K562 (cell line): ENCODE measurements around the gene DDC. TPM values are rescaled to one million over a fixed set of nuclear protein-coding genes. Genes with fewer than 3 reads are reported as not detected.
A peak's percentile ranks its signal among the peaks of the same experiment; 100 is the strongest.

Experiments used
- ATAC-seq: fragments of 200-7000 bp; cut with Tn5 transposase; 3 replicates; pipeline ENCODE4 v1.9.1; 2020; ENCODE audit warnings: moderate library complexity
- BruUV-seq: library from RNA; stranded (reverse); fragments of 400-500 nt; replicated peaks from 2 replicates; lab custom pipeline; 2021; lab: Mats Ljungman, UMichigan
- CTCF ChIA-PET: fragments of 300-600 bp; formaldehyde crosslinking; extraction: SDS; loops from one replicate; lab custom pipeline; 2021; ENCODE audit warnings: low intra/inter-chr PET ratio; lab: Yijun Ruan, JAX
- POLR2A ChIA-PET: fragments of 300-600, 350-650 bp; sonication (Branson Sonifier 250); formaldehyde crosslinking; extraction: SDS; loops from one replicate; lab custom pipeline; 2021; ENCODE audit warnings: antibody characterized with exemption, inconsistent platforms; lab: Yijun Ruan, JAX
- DNase-seq, 4 experiments: peaks; one replicate each; pipeline versions ENCODE4 v3.0.0 to v3.0.0-alpha.2; 2011 to 2018; ENCODE audit warnings: low spot score in 3 of 4, mixed read lengths in 3 of 4; ENCODE audit errors: extremely low read depth in 1 of 4
- FAIRE-seq: peaks from 2 replicates; lab custom pipeline; 2011; peaks lifted over from hg19 to GRCh38; lab: Jason Lieb, UNC
- H2AFZ ChIP-seq: 2 replicates; pipeline ENCODE4 v1.6.0; 2011; ENCODE audit warnings: low read depth, low read length, control low read depth, inconsistent platforms
- H3K27ac ChIP-seq: fragments of 200-600 bp; 3 replicates; pipeline ENCODE4 v1.8.0; 2011; ENCODE audit warnings: low read depth, mild to moderate bottlenecking, control low read depth, inconsistent platforms, low read length, moderate library complexity, mixed read lengths; ENCODE audit errors: extremely low read depth
- H3K27me3 ChIP-seq, 2 experiments: fragments of 300-600 bp in 1 of 2; 2 replicates in 1 of 2; 3 replicates in 1 of 2; pipeline versions ENCODE4 v1.6.0 to v1.8.0; 2011; ENCODE audit warnings: inconsistent platforms in 2 of 2, low read length in 2 of 2, mild to moderate bottlenecking in 1 of 2, mixed read lengths in 1 of 2, moderate library complexity in 1 of 2; ENCODE audit not compliant: control insufficient read depth in 2 of 2, insufficient read depth in 2 of 2
- H3K36me3 ChIP-seq: fragments of 300-600 bp; 3 replicates; pipeline ENCODE4 v1.8.0; 2011; ENCODE audit warnings: mild to moderate bottlenecking, low read length, inconsistent platforms; ENCODE audit not compliant: control insufficient read depth, insufficient read depth
- H3K4me1 ChIP-seq, 2 experiments: fragments of 200-600 bp in 1 of 2; replicated peaks in 1 of 2; 2 replicates in 1 of 2; 3 replicates in 1 of 2; pipeline versions ENCODE4 v1.5.1 to v1.8.0; 2011; ENCODE audit warnings: inconsistent platforms in 2 of 2, low read length in 2 of 2, mild to moderate bottlenecking in 1 of 2, mixed read lengths in 1 of 2, moderate library complexity in 1 of 2; ENCODE audit not compliant: control insufficient read depth in 2 of 2, insufficient read depth in 2 of 2
- H3K4me2 ChIP-seq: 2 replicates; pipeline ENCODE4 v1.6.1; 2011; ENCODE audit warnings: low read length, control low read depth, inconsistent platforms, mixed read lengths; ENCODE audit not compliant: insufficient read depth
- H3K4me3 ChIP-seq: fragments of 200-600 bp; sonication (generic), shearing (Covaris generic); 2 replicates; pipeline ENCODE4 v1.5.1; 2016; ENCODE audit warnings: control low read depth, inconsistent platforms
- H3K79me2 ChIP-seq: fragments of 200-600 bp; 3 replicates; pipeline ENCODE4 v1.8.0; 2011; ENCODE audit warnings: low read length, inconsistent platforms; ENCODE audit not compliant: control insufficient read depth, insufficient read depth
- H3K9ac ChIP-seq, 2 experiments: 2 replicates each; pipeline versions ENCODE4 v1.6.0 to v1.6.1; 2011; ENCODE audit warnings: low read depth in 2 of 2, low read length in 2 of 2, control low read depth in 1 of 2, inconsistent platforms in 1 of 2, mild to moderate bottlenecking in 1 of 2, mixed read lengths in 1 of 2; ENCODE audit not compliant: insufficient read depth in 1 of 2
- H3K9me1 ChIP-seq: one replicate; pipeline ENCODE4 v1.6.0; 2011; ENCODE audit warnings: inconsistent platforms, mild to moderate bottlenecking, low read length, moderate library complexity; ENCODE audit not compliant: control insufficient read depth, insufficient read depth
- H3K9me3 ChIP-seq: replicated peaks from 2 replicates; pipeline ENCODE4 v1.5.1; 2011; ENCODE audit warnings: low read depth, low read length, inconsistent platforms; ENCODE audit not compliant: control insufficient read depth, insufficient read depth
- H4K20me1 ChIP-seq: replicated peaks from 2 replicates; pipeline ENCODE4 v1.6.1; 2011; ENCODE audit warnings: low read length, inconsistent platforms, mixed read lengths; ENCODE audit not compliant: control insufficient read depth, insufficient read depth
- BRD9 ChIP-seq: fragments of 450-650 bp; IDR thresholded peaks from 2 replicates; pipeline ENCODE4 v1.6.1; 2018; ENCODE audit warnings: low read depth; ENCODE audit not compliant: partially characterized antibody
- CBFA2T2 ChIP-seq: fragments of 450-650 bp; conservative IDR thresholded peaks from 2 replicates; pipeline ENCODE4 v1.6.1; 2017; ENCODE audit warnings: mild to moderate bottlenecking
- CCAR2 ChIP-seq: fragments of 200-400 bp; formaldehyde crosslinking; IDR thresholded peaks from 2 replicates; pipeline ENCODE4 v1.6.1; 2017; ENCODE audit warnings: mild to moderate bottlenecking, low read depth, low read length
- GABPA ChIP-seq: fragments of 200-800 bp; sonication (Bioruptor generic); conservative IDR thresholded peaks from 2 replicates; pipeline ENCODE4 v1.6.1; 2016; ENCODE audit warnings: low read depth, missing genetic modification characterization, missing compliant biosample characterization
- HDAC8 ChIP-seq: fragments of 450-650 bp; IDR thresholded peaks from 2 replicates; pipeline ENCODE4 v1.6.1; 2016; ENCODE audit warnings: mild to moderate bottlenecking, missing genetic modification characterization, moderate library complexity, missing compliant biosample characterization
- JUNB ChIP-seq: fragments of 450-650 bp; formaldehyde crosslinking; conservative IDR thresholded peaks from 2 replicates; pipeline ENCODE4 v1.4.0; 2020; ENCODE audit warnings: mild to moderate bottlenecking
- NUFIP1 ChIP-seq: fragments of 450-650 bp; IDR thresholded peaks from 2 replicates; pipeline ENCODE4 v1.6.1; 2018; ENCODE audit not compliant: partially characterized antibody
- SMARCA4 ChIP-seq: fragments of 450-650 bp; IDR thresholded peaks from 2 replicates; pipeline ENCODE4 v1.6.1; 2016
- ZKSCAN1 ChIP-seq: fragments of 150-350 bp; IDR thresholded peaks from 2 replicates; pipeline ENCODE4 v1.6.1; 2016; ENCODE audit warnings: low read depth, low read length
- ZNF589 ChIP-seq: fragments of 200-800 bp; sonication (Bioruptor generic); IDR thresholded peaks from 2 replicates; pipeline ENCODE4 v1.6.1; 2016; ENCODE audit warnings: low read depth, missing genetic modification characterization, missing compliant biosample characterization
- ZNF695 ChIP-seq: fragments of 450-650 bp; formaldehyde crosslinking; IDR thresholded peaks from 2 replicates; pipeline ENCODE4 v1.4.0; 2020; ENCODE audit warnings: mild to moderate bottlenecking, moderate library complexity
- ZNF830 ChIP-seq: fragments of 250-450 bp; sonication (Bioruptor Pico); IDR thresholded peaks from 2 replicates; pipeline ENCODE4 v1.5.0; 2021; ENCODE audit warnings: mild to moderate bottlenecking
- WGBS: fragments of 100-300 bp; shearing (Covaris generic); methylation state at CpG from one replicate; pipeline ENCODE4 v1.1.6; 2016; ENCODE audit warnings: low coverage, mixed read lengths; ENCODE audit not compliant: insufficient coverage; ENCODE audit errors: missing lambda C conversion rate; 5-methylcytosine and 5-hydroxymethylcytosine counted together
- in situ Hi-C: fragments of 300-500 bp; cut with MboI; formaldehyde crosslinking; loops from 4 replicates; pipeline ENCODE4 v1.15.0; 2018; ENCODE audit warnings: inconsistent platforms, mixed read lengths
- intact Hi-C: fragments of 100-400 bp; cut with micrococcal nuclease; formaldehyde crosslinking; loops from 2 replicates; pipeline ENCODE4 v1.14.2; 2022
- polyA plus RNA-seq, 8 experiments: library from polyadenylated mRNA; depleted of rRNA in 4 of 8; stranded (reverse) in 5 of 8; unstranded in 3 of 8; fragments of >200 nt; fragmentation: Nextera tagmentation in 2 of 8; fragmentation: Illumina TruSeq in 1 of 8; extraction: Ambion mirVana in 2 of 8; extraction: Trizol in 1 of 8; gene quantifications; 2 replicates each; pipeline versions ENCODE4 v1.2.1 to v1.2.3, GENCODE V29; 2011 to 2014; ENCODE audit warnings: inconsistent platforms in 1 of 8, missing spikeins in 1 of 8
- total RNA-seq, 7 experiments: library from RNA; depleted of rRNA in 6 of 7; stranded (reverse); fragments of >200 nt in 6 of 7; fragmentation: Illumina TruSeq in 2 of 7; extraction: Trizol in 2 of 7; gene quantifications; 2 replicates each; pipeline versions ENCODE4 v1.2.1 to v1.2.3, GENCODE V29; 2011 to 2021; ENCODE audit warnings: low replicate concordance in 1 of 7
- TF ChIP-seq, protein P1 (sequence below): fragments of 450-650 bp; formaldehyde crosslinking; conservative IDR thresholded peaks from 2 replicates; pipeline ENCODE4 v1.4.0; 2022; ENCODE audit warnings: mild to moderate bottlenecking, missing genetic modification characterization
- TF ChIP-seq, protein P2 (sequence below), 3 experiments: fragments of 200-800 bp in 1 of 3; fragments of 250-450 bp in 1 of 3; fragments of 450-650 bp in 1 of 3; sonication (Bioruptor Pico) in 1 of 3; sonication (Bioruptor generic) in 1 of 3; formaldehyde crosslinking in 1 of 3; IDR thresholded peaks; 2 replicates each; pipeline versions ENCODE4 v1.6.1 to v1.8.0; 2016 to 2022; ENCODE audit warnings: mild to moderate bottlenecking in 2 of 3, missing genetic modification characterization in 2 of 3, missing compliant biosample characterization in 1 of 3, moderate library complexity in 1 of 3
- TF ChIP-seq, protein P3 (sequence below): fragments of 450-650 bp; formaldehyde crosslinking; IDR thresholded peaks from 2 replicates; pipeline ENCODE4 v1.4.0; 2022; ENCODE audit warnings: mild to moderate bottlenecking, moderate library complexity

Gene DDC
- total and polyA plus RNA-seq, 9 of the 15 experiments (the other 6 are each of a cell fraction or from before 2014, with no cell fraction given), result not detected

DNA sequence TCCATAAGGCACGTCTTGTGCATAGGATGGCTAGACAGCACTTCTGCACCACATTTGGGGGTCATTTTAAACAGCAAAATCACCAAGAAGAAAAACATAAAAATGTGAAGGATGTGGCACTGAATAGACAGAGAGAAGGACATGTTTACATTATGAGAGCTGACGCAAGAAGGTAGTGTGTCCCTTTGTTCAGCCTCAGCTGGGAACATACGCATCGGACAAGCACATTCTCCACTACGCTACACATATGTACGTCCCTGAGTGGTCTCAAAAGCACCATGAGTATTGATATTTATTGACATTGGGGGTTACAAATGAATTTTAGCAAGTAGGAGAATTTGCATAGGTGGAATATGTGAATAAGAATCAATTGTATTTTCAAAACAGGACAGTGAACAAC lies 20.2 kb downstream of the DDC start:
- 21% methylated on average over 6 of the region's 6 CpGs for WGBS
- Histone ChIP-seq H3K4me2 (no peak overlapping the region), H3K27ac (no peak overlapping the region), H3K27me3 (peaks cover 12 to 29% of the 10 kb centered on the region in 2 experiments; a peak in 4 of 5 replicates), H3K36me3 (no peaks in the 10 kb centered on the region), H4K20me1 (no peaks in the 10 kb centered on the region), H3K4me3 (no peak overlapping the region), H3K9me3 (no peaks in the 10 kb centered on the region), H2AFZ (no peak overlapping the region), H3K79me2 (no peaks in the 10 kb centered on the region), H3K4me1 (no peaks in the 10 kb centered on the region), H3K9ac (no peak overlapping the region), H3K9me1 (no peaks in the 10 kb centered on the region)
- TF ChIP-seq ZKSCAN1 (no peak), ZNF695 (CRISPR knock-in tag) (no peak), BRD9 (no peak), GABPA (tag) (no peak), ZNF830 (no peak), ZNF589 (no peak), HDAC8 (tag) (no peak), CCAR2 (no peak), SMARCA4 (no peak), JUNB (CRISPR knock-in tag) (no peak), NUFIP1 (no peak), CBFA2T2 (no peak)
- TF ChIP-seq, protein P1, sequence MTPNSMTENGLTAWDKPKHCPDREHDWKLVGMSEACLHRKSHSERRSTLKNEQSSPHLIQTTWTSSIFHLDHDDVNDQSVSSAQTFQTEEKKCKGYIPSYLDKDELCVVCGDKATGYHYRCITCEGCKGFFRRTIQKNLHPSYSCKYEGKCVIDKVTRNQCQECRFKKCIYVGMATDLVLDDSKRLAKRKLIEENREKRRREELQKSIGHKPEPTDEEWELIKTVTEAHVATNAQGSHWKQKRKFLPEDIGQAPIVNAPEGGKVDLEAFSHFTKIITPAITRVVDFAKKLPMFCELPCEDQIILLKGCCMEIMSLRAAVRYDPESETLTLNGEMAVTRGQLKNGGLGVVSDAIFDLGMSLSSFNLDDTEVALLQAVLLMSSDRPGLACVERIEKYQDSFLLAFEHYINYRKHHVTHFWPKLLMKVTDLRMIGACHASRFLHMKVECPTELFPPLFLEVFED (CRISPR knock-in tag), result no peak
- TF ChIP-seq, protein P2, sequence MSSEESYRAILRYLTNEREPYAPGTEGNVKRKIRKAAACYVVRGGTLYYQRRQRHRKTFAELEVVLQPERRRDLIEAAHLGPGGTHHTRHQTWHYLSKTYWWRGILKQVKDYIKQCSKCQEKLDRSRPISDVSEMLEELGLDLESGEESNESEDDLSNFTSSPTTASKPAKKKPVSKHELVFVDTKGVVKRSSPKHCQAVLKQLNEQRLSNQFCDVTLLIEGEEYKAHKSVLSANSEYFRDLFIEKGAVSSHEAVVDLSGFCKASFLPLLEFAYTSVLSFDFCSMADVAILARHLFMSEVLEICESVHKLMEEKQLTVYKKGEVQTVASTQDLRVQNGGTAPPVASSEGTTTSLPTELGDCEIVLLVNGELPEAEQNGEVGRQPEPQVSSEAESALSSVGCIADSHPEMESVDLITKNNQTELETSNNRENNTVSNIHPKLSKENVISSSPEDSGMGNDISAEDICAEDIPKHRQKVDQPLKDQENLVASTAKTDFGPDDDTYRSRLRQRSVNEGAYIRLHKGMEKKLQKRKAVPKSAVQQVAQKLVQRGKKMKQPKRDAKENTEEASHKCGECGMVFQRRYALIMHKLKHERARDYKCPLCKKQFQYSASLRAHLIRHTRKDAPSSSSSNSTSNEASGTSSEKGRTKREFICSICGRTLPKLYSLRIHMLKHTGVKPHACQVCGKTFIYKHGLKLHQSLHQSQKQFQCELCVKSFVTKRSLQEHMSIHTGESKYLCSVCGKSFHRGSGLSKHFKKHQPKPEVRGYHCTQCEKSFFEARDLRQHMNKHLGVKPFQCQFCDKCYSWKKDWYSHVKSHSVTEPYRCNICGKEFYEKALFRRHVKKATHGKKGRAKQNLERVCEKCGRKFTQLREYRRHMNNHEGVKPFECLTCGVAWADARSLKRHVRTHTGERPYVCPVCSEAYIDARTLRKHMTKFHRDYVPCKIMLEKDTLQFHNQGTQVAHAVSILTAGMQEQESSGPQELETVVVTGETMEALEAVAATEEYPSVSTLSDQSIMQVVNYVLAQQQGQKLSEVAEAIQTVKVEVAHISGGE (CRISPR knock-in tag; IDR thresholded peaks at IDR 0.05), result no peak
- TF ChIP-seq, protein P3, sequence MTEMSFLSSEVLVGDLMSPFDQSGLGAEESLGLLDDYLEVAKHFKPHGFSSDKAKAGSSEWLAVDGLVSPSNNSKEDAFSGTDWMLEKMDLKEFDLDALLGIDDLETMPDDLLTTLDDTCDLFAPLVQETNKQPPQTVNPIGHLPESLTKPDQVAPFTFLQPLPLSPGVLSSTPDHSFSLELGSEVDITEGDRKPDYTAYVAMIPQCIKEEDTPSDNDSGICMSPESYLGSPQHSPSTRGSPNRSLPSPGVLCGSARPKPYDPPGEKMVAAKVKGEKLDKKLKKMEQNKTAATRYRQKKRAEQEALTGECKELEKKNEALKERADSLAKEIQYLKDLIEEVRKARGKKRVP, result no peak
- BruUV-seq, result no TSS peak
- ChIA-PET CTCF (no interaction called here), POLR2A (no interaction called here)
- 0 out of 3 replicates have a peak, but pooled peaks have one; percentile 35 for ATAC-seq
- DNase-seq, result no peak
- intact Hi-C loops (no loop called here), in situ Hi-C loops (no loop called here)
- no peak for FAIRE-seq
